Measurements from ENCODE around the gene OR9G1. TPM values are rescaled to one million over a fixed set of nuclear protein-coding genes. Genes with fewer than 3 reads are reported as not detected.
A peak's percentile ranks its signal among the peaks of the same experiment; 100 is the strongest.

The OR9G1 gene
- polyA plus RNA-seq, 1 donor (not counting 4 experiments of a cell fraction or from before 2014, with no cell fraction given) = not detected

DNA sequence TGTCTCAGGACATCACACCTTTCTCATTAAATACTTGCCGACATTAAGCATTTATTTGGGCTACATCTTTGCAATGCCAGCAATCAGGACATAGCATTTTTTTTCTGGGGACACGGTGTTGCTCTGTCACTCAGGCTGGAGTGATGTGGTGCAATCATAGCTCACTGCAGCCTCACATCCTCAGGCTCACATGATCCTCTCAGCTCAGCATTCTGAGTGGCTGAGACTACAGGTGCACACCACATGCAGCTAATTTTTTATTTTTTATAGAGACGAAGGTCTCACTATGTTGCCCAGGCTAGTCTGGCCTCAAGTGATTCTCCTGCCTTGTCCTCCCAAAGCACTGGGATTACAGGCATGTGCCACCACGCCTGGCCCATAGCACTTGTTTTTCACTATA, 21.6 kb downstream of the OR9G1 start:
- DNase-seq (ENCODE audit: low read depth, low spot score) (no peak), FAIRE-seq (no peak)
- Histone ChIP-seq H3K36me3 (ENCODE audit: control insufficient read depth in 2 of 2, extremely low read depth in 1 of 2, insufficient read depth in 2 of 2, low read length in 2 of 2) (no peaks in the 10 kb centered on the region), H3K4me1 (ENCODE audit: control insufficient read depth, extremely low read depth, insufficient read depth, low read length) (no peaks in the 10 kb centered on the region), H3K79me2 (ENCODE audit: control insufficient read depth, insufficient read depth, low read length) (no peaks in the 10 kb centered on the region), H3K9me1 (ENCODE audit: control insufficient read depth, extremely low read depth, insufficient read depth, low read length) (no peaks in the 10 kb centered on the region), H3K4me2 (ENCODE audit: control insufficient read depth, extremely low read depth, insufficient read depth, low read depth, low read length) (no peak overlapping the region), H4K20me1 (ENCODE audit: control insufficient read depth, extremely low read depth, insufficient read depth, low read length) (no peaks in the 10 kb centered on the region), H3K27me3 (ENCODE audit: control insufficient read depth, extremely low read depth, insufficient read depth, low read length) (no peaks in the 10 kb centered on the region), H3K9ac (ENCODE audit: control insufficient read depth, extremely low read depth, insufficient read depth, low read length) (no peak overlapping the region), H3K27ac (ENCODE audit: control insufficient read depth, insufficient read depth, low read length) (no peak overlapping the region), H2AFZ (ENCODE audit: control insufficient read depth, low read length) (no peak overlapping the region), H3K9me3 (ENCODE audit: control insufficient read depth, low read depth, low read length) (no peaks in the 10 kb centered on the region), H3K4me3 (ENCODE audit: control insufficient read depth in 2 of 3, extremely low read depth in 1 of 3, insufficient read depth in 2 of 3, low read depth in 1 of 3, low read length in 3 of 3) (no peak overlapping the region)
- TF ChIP-seq EZH2 (IDR thresholded peaks at IDR 0.05; ENCODE audit: low read length) = no peak
- no peak for TF ChIP-seq CTCF (optimal IDR thresholded peaks at IDR 0.05 in 1 of 3, IDR thresholded peaks at IDR 0.05 in 1 of 3, conservative IDR thresholded peaks at IDR 0.05 in 1 of 3; ENCODE audit: extremely low read depth in 1 of 3, insufficient read depth in 2 of 3, low read length in 3 of 3)
- dilution Hi-C loops (cut with MboI; ENCODE audit: extremely low pct_ligation_motif_present, low sequenced_read_pairs) = no loop called here

- no peaks in the 10 kb centered on the region for H3K79me2 ChIP-seq (ENCODE audit: control insufficient read depth, insufficient read depth, low read length)
- no peaks in the 10 kb centered on the region for H3K27me3 ChIP-seq (ENCODE audit: control insufficient read depth, extremely low read depth, insufficient read depth, low read length)
- no peaks in the 10 kb centered on the region for H3K4me1 ChIP-seq (ENCODE audit: control insufficient read depth, extremely low read depth, insufficient read depth, low read length)
- H3K36me3 ChIP-seq (ENCODE audit: control insufficient read depth in 2 of 2, extremely low read depth in 1 of 2, insufficient read depth in 2 of 2, low read length in 2 of 2) = no peaks in the 10 kb centered on the region
- no peaks in the 10 kb centered on the region for H4K20me1 ChIP-seq (ENCODE audit: control insufficient read depth, extremely low read depth, insufficient read depth, low read length)
- no peak overlapping the region for H3K27ac ChIP-seq (ENCODE audit: control insufficient read depth, insufficient read depth, low read length)
- no peak overlapping the region for H2AFZ ChIP-seq (ENCODE audit: control insufficient read depth, low read length)
- peak; percentile 51 for FAIRE-seq
- H3K4me2 ChIP-seq (ENCODE audit: control insufficient read depth, extremely low read depth, insufficient read depth, low read depth, low read length) = no peak overlapping the region
- H3K9me3 ChIP-seq (ENCODE audit: control insufficient read depth, low read depth, low read length) = no peaks in the 10 kb centered on the region
- TF ChIP-seq CTCF (optimal IDR thresholded peaks at IDR 0.05 in 1 of 3, IDR thresholded peaks at IDR 0.05 in 1 of 3, conservative IDR thresholded peaks at IDR 0.05 in 1 of 3; ENCODE audit: extremely low read depth in 1 of 3, insufficient read depth in 2 of 3, low read length in 3 of 3) = no peak
- no peak for TF ChIP-seq EZH2 (IDR thresholded peaks at IDR 0.05; ENCODE audit: low read length)
- DNase-seq (ENCODE audit: low read depth, low spot score) = no peak
- no peaks in the 10 kb centered on the region for H3K9me1 ChIP-seq (ENCODE audit: control insufficient read depth, extremely low read depth, insufficient read depth, low read length)
- H3K4me3 ChIP-seq (ENCODE audit: control insufficient read depth in 2 of 3, extremely low read depth in 1 of 3, insufficient read depth in 2 of 3, low read depth in 1 of 3, low read length in 3 of 3) = no peak overlapping the region
- H3K9ac ChIP-seq (ENCODE audit: control insufficient read depth, extremely low read depth, insufficient read depth, low read length) = no peak overlapping the region
- dilution Hi-C loops (cut with MboI; ENCODE audit: extremely low pct_ligation_motif_present, low sequenced_read_pairs) = no loop called here
Observed at GRCh38 chr11:56740107-56740506, 41.2 kb downstream of the OR9G1 start.
